Loucy (cell line): ENCODE results near the gene VSTM2B.

Source experiments
- H2AFZ ChIP-seq: fragments of 200-600 bp; sonication (generic); 2 replicates; pipeline ENCODE4 v1.6.0; 2016; ENCODE audit warnings: antibody characterized with exemption, mild to moderate bottlenecking, low read length, moderate library complexity
- H3F3A ChIP-seq: fragments of 200-600 bp; 2 replicates; pipeline ENCODE4 v1.6.0; 2016; ENCODE audit warnings: antibody characterized with exemption, low read depth, mild to moderate bottlenecking
- H3K27me3 ChIP-seq: fragments of 200-600 bp; sonication (generic); 2 replicates; pipeline ENCODE4 v1.6.1; 2014; ENCODE audit warnings: low read length, mild to moderate bottlenecking; ENCODE audit not compliant: insufficient read depth, poor library complexity, severe bottlenecking
- H3K36me3 ChIP-seq: fragments of 200-600 bp; sonication (generic); 2 replicates; pipeline ENCODE4 v1.6.1; 2016; ENCODE audit warnings: low read length; ENCODE audit not compliant: insufficient read depth
- H3K4me1 ChIP-seq: fragments of 200-600 bp; sonication (generic); 2 replicates; pipeline ENCODE4 v1.5.1; 2014; ENCODE audit warnings: low read length, mild to moderate bottlenecking; ENCODE audit not compliant: insufficient read depth, poor library complexity, severe bottlenecking
- H3K4me2 ChIP-seq: fragments of 200-600 bp; sonication (generic); 2 replicates; pipeline ENCODE4 v1.6.0; 2014; ENCODE audit warnings: antibody characterized with exemption, low read length, low read depth, mild to moderate bottlenecking; ENCODE audit not compliant: poor library complexity, severe bottlenecking
- H3K4me3 ChIP-seq: fragments of 200-600 bp; sonication (generic); 2 replicates; pipeline ENCODE4 v1.5.1; 2014; ENCODE audit warnings: low read length, mild to moderate bottlenecking, mixed read lengths; ENCODE audit not compliant: poor library complexity, severe bottlenecking
- H3K79me2 ChIP-seq: fragments of 200-600 bp; sonication (generic); 2 replicates; pipeline ENCODE4 v1.6.1; 2014; ENCODE audit warnings: low read length; ENCODE audit not compliant: insufficient read depth
- H3K9ac ChIP-seq: fragments of 200-600 bp; sonication (generic); 2 replicates; pipeline ENCODE4 v1.6.0; 2014; ENCODE audit warnings: mild to moderate bottlenecking, low read depth, low read length, moderate library complexity; ENCODE audit not compliant: poor library complexity, severe bottlenecking
- H3K9me2 ChIP-seq: fragments of 200-600 bp; sonication (generic); replicated peaks from 2 replicates; pipeline ENCODE4 v1.6.1; 2016; ENCODE audit warnings: low read depth, low read length, mixed read lengths
- H3K9me3 ChIP-seq: fragments of 200-600 bp; sonication (generic); 2 replicates; pipeline ENCODE4 v1.6.1; 2014; ENCODE audit warnings: mild to moderate bottlenecking, antibody characterized with exemption, low read length, low read depth; ENCODE audit not compliant: insufficient read depth
- H4K20me1 ChIP-seq: fragments of 200-600 bp; sonication (generic); 2 replicates; pipeline ENCODE4 v1.6.0; 2014; ENCODE audit warnings: antibody characterized with exemption, low read length, mild to moderate bottlenecking; ENCODE audit not compliant: insufficient read depth, poor library complexity, severe bottlenecking
- EZH2phosphoT487 ChIP-seq: fragments of 200-600 bp; IDR thresholded peaks from 2 replicates; pipeline ENCODE4 v1.6.1; 2018; ENCODE audit warnings: antibody characterized with exemption, mild to moderate bottlenecking, moderate library complexity, borderline replicate concordance
- TF ChIP-seq, protein P1 (sequence below): fragments of 200-600 bp; sonication (generic); conservative IDR thresholded peaks from 2 replicates; pipeline ENCODE4 v1.5.1; 2014; ENCODE audit warnings: mild to moderate bottlenecking, antibody characterized with exemption, low read length

Gene VSTM2B

GRCh38 chr19:29612121-29612520 lies 86.3 kb downstream of the VSTM2B start:
- no peaks in the 10 kb centered on the region for H4K20me1 ChIP-seq
- no peaks in the 10 kb centered on the region for H3K9me3 ChIP-seq
- H3K9ac ChIP-seq, result no peak overlapping the region
- H3K4me1 ChIP-seq, result peaks cover 2% of the 10 kb centered on the region
- peaks cover 5% of the 10 kb centered on the region for H3K79me2 ChIP-seq
- H3K36me3 ChIP-seq, result peaks cover 37% of the 10 kb centered on the region; the same call in 1 of the 2 replicates
- no peaks in the 10 kb centered on the region for H3K9me2 ChIP-seq
- H3K4me3 ChIP-seq, result no peak overlapping the region
- H3F3A ChIP-seq, result no peaks in the 10 kb centered on the region
- no peaks in the 10 kb centered on the region for H3K27me3 ChIP-seq
- no peak for TF ChIP-seq EZH2phosphoT487
- TF ChIP-seq, protein P1, sequence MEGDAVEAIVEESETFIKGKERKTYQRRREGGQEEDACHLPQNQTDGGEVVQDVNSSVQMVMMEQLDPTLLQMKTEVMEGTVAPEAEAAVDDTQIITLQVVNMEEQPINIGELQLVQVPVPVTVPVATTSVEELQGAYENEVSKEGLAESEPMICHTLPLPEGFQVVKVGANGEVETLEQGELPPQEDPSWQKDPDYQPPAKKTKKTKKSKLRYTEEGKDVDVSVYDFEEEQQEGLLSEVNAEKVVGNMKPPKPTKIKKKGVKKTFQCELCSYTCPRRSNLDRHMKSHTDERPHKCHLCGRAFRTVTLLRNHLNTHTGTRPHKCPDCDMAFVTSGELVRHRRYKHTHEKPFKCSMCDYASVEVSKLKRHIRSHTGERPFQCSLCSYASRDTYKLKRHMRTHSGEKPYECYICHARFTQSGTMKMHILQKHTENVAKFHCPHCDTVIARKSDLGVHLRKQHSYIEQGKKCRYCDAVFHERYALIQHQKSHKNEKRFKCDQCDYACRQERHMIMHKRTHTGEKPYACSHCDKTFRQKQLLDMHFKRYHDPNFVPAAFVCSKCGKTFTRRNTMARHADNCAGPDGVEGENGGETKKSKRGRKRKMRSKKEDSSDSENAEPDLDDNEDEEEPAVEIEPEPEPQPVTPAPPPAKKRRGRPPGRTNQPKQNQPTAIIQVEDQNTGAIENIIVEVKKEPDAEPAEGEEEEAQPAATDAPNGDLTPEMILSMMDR, result no peak
- no peak overlapping the region for H2AFZ ChIP-seq
- no peak overlapping the region for H3K4me2 ChIP-seq

DNA sequence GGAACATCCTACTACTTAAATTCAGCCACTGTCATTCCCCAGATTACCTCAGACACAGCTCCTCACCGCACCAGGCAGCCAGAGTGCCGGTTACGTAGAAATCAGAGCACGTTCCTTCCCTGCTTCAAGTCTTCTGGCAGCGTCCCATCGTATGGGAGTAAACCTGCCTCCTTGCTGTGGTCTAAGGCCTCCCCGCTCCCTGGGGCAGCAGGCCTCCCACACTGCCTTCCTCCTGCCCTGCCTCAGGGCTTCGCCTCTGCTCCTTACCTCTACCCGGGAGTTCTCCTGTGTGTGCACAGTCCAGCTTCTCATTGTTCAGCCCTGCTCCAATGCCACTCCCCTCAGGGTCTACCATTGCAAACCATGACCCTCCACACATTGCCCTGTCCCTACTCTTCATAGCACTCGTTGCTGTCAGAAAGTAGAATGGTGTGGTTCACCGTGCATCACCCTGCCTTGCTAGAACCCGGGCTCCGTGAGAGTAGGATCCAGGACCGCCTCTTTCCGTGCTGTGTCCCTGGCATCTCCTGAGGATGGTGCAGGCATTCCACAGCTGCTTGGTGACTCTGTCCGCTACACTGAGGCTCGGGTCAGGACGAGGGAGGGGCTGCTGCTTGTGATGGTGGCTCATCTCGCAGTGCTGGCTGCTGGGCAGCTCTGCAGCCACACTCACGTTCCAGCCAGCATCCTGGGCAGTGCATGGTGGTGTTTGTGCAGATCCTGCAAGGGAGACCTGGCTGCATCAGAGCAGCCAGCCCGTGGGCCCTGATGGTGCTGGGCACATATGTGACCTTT lies 87.2 kb downstream of the VSTM2B start:
- H3K9ac ChIP-seq, result no peak overlapping the region
- H2AFZ ChIP-seq, result no peak overlapping the region
- no peaks in the 10 kb centered on the region for H4K20me1 ChIP-seq
- peaks cover 37% of the 10 kb centered on the region; the same call in 1 of the 2 replicates for H3K36me3 ChIP-seq
- no peaks in the 10 kb centered on the region for H3K4me1 ChIP-seq
- H3K9me3 ChIP-seq, result no peaks in the 10 kb centered on the region
- H3K79me2 ChIP-seq, result no peaks in the 10 kb centered on the region
- TF ChIP-seq, protein P1, result no peak
- TF ChIP-seq EZH2phosphoT487, result no peak
- H3K27me3 ChIP-seq, result no peaks in the 10 kb centered on the region
- no peak overlapping the region for H3K4me3 ChIP-seq
- H3K4me2 ChIP-seq, result no peak overlapping the region
- H3K9me2 ChIP-seq, result no peaks in the 10 kb centered on the region
- no peaks in the 10 kb centered on the region for H3F3A ChIP-seq

DNA sequence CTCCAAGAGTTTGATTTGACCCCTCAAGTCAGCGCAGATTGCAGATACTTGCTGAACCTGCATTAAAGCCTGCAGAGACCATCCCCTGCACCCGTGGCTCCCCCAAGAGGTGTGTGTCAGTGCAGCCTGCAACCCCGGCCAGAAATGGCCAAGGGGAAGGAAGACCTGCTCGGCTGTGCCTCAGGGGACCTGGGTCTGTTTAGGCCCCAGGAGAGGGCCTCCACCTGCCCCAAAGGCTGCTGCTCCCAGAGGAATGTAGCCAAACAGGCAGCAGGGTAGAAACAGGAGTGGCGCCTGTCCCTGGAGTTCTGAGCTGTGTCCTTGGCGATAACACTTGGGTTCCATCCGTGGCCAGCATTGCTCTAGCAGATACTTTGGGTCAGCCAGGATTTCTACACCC lies 88.3 kb downstream of the VSTM2B start:
- TF ChIP-seq, protein P1, result no peak
- no peak for TF ChIP-seq EZH2phosphoT487
- H3K4me1 ChIP-seq, result no peaks in the 10 kb centered on the region
- no peak overlapping the region for H2AFZ ChIP-seq
- no peak overlapping the region for H3K4me2 ChIP-seq
- H3K4me3 ChIP-seq, result no peak overlapping the region
- peaks cover 37% of the 10 kb centered on the region; the same call in 1 of the 2 replicates for H3K36me3 ChIP-seq
- no peaks in the 10 kb centered on the region for H3K27me3 ChIP-seq
- H3K79me2 ChIP-seq, result no peaks in the 10 kb centered on the region
- H4K20me1 ChIP-seq, result no peaks in the 10 kb centered on the region
- H3K9ac ChIP-seq, result no peak overlapping the region
- H3F3A ChIP-seq, result no peaks in the 10 kb centered on the region
- H3K9me2 ChIP-seq, result no peaks in the 10 kb centered on the region
- no peaks in the 10 kb centered on the region for H3K9me3 ChIP-seq
